Esophagus muscularis mucosa (tissue), 4 donors: Measurements from ENCODE around the gene ZNF787. TPM values are rescaled to one million over a fixed set of nuclear protein-coding genes. Genes with fewer than 3 reads are reported as not detected.

ENCODE experiments used
- DNase-seq: peaks from one replicate; pipeline ENCODE4 v3.0.0-alpha.2; 2017; ENCODE audit errors: extremely low spot score
- H3K27ac ChIP-seq, 4 donors: fragments of 200-600 bp; sonication (generic); replicated peaks in 1 of 4; 1 replicate in 3 of 4; 2 replicates in 1 of 4; pipeline ENCODE4 v1.5.1; 2016 to 2019; ENCODE audit warnings: mild to moderate bottlenecking in 1 of 4
- H3K27me3 ChIP-seq, 4 donors: fragments of 200-600 bp; sonication (generic); one replicate each; pipeline versions ENCODE4 v1.5.1 to v1.6.0; 2016 to 2019
- H3K36me3 ChIP-seq, 4 donors: fragments of 200-600 bp; sonication (generic); one replicate each; pipeline ENCODE4 v1.5.1; 2016 to 2019
- H3K4me1 ChIP-seq, 4 donors: fragments of 200-600 bp; sonication (generic); one replicate each; pipeline ENCODE4 v1.5.1; 2016 to 2019
- H3K4me3 ChIP-seq, 4 donors: fragments of 200-600 bp; sonication (generic); 1 replicate in 2 of 4; 2 replicates in 2 of 4; pipeline ENCODE4 v1.5.1; 2016 to 2019; ENCODE audit warnings: mild to moderate bottlenecking in 4 of 4, moderate library complexity in 1 of 4
- H3K9me3 ChIP-seq, 4 donors: fragments of 200-600 bp; sonication (generic); 1 replicate in 3 of 4; 2 replicates in 1 of 4; pipeline ENCODE4 v1.5.1; 2016 to 2019
- CTCF ChIP-seq, 3 experiments: fragments of 200-600 bp in 2 of 3; fragments of 450-650 bp in 1 of 3; sonication (generic) in 2 of 3; IDR thresholded peaks; one replicate each; pipeline ENCODE4 v1.5.1; 2017 to 2019; ENCODE audit warnings: antibody characterized with exemption in 3 of 3, mild to moderate bottlenecking in 2 of 3, moderate library complexity in 1 of 3
- EP300 ChIP-seq: sonication (generic); formaldehyde crosslinking; IDR thresholded peaks from one replicate; pipeline ENCODE4 v1.6.1; 2017; ENCODE audit warnings: antibody characterized with exemption
- POLR2A ChIP-seq: fragments of 450-650 bp; IDR thresholded peaks from one replicate; pipeline ENCODE4 v1.6.1; 2017; ENCODE audit warnings: antibody characterized with exemption, moderate library complexity, mild to moderate bottlenecking, low read depth
- POLR2AphosphoS5 ChIP-seq, 2 donors: sonication (generic); formaldehyde crosslinking; IDR thresholded peaks; one replicate each; pipeline ENCODE4 v1.6.1; 2017; ENCODE audit warnings: antibody characterized with exemption in 2 of 2
- WGBS: methylation state at CpG from one replicate; pipeline ENCODE4 v1.1.5; 2018; 5-methylcytosine and 5-hydroxymethylcytosine counted together
- intact Hi-C: fragments of 100-400 bp; cut with DNase I; formaldehyde crosslinking; loops from one replicate; pipeline ENCODE4 v1.15.1; 2023
- total RNA-seq, 4 donors: library from RNA; depleted of rRNA; stranded (reverse); fragments of >200 nt; gene quantifications; one replicate each; pipeline versions ENCODE4 v1.1.0 to v1.2.1, GENCODE V29; 2016

Gene ZNF787
- total RNA-seq, 4 donors from 2014 or later = 15.0 to 34.2 (median 28.4) TPM

GRCh38 chr19:56092685-56093631 lies 28.1 kb downstream of the ZNF787 start:
- H3K27me3 ChIP-seq = no peaks in the 10 kb centered on the region
- intact Hi-C loops = loop anchor here (5.0 kb wide), 1 partner anchor 79 kb away; no protein-coding TSS in a partner anchor
- H3K4me1 ChIP-seq = peaks cover 22 to 43% (median 36%) of the 10 kb centered on the region in 4 donors
- H3K36me3 ChIP-seq = peaks cover 8 to 60% (median 39%) of the 10 kb centered on the region in 4 donors
- no peak for TF ChIP-seq POLR2A
- no peak for TF ChIP-seq CTCF (IDR thresholded peaks at IDR 0.05)
- no peak for TF ChIP-seq POLR2AphosphoS5 (IDR thresholded peaks at IDR 0.05)
- TF ChIP-seq EP300 = no peak
- WGBS = 97% methylated on average over 32 of the region's 32 CpGs
- H3K27ac ChIP-seq = no peak overlapping the region
- no peak overlapping the region for H3K4me3 ChIP-seq
- H3K9me3 ChIP-seq = no peaks in the 10 kb centered on the region
- DNase-seq = no peak

GRCh38 chr19:56091751-56092546 lies 29.1 kb downstream of the ZNF787 start:
- no peaks in the 10 kb centered on the region for H3K27me3 ChIP-seq
- DNase-seq = no peak
- no peak for TF ChIP-seq POLR2A
- TF ChIP-seq EP300 = no peak
- TF ChIP-seq CTCF (IDR thresholded peaks at IDR 0.05) = no peak
- TF ChIP-seq POLR2AphosphoS5 (IDR thresholded peaks at IDR 0.05) = no peak
- intact Hi-C loops = loop anchor here (5.0 kb wide), 1 partner anchor 80 kb away; no protein-coding TSS in a partner anchor
- peaks cover 11 to 59% (median 41%) of the 10 kb centered on the region in 4 donors for H3K36me3 ChIP-seq
- H3K4me3 ChIP-seq = no peak overlapping the region
- peaks cover 22 to 36% (median 32%) of the 10 kb centered on the region in 4 donors for H3K4me1 ChIP-seq
- H3K27ac ChIP-seq = peak overlapping the region; percentile 46 to 62 (median 52)
- 92% methylated on average over 38 of the region's 38 CpGs for WGBS
- no peaks in the 10 kb centered on the region for H3K9me3 ChIP-seq

GRCh38 chr19:56091066-56091490 lies 30.0 kb downstream of the ZNF787 start:
- intact Hi-C loops = loop anchor here (5.0 kb wide), 1 partner anchor 81 kb away; no protein-coding TSS in a partner anchor
- Histone ChIP-seq H3K36me3 (peaks cover 11 to 62% (median 40%) of the 10 kb centered on the region in 4 donors), H3K27ac (peak overlapping the region; percentile 46 to 62 (median 52))

GRCh38 chr19:56089344-56089743 lies 31.8 kb downstream of the ZNF787 start:
- H3K27ac ChIP-seq = no peak overlapping the region
- WGBS = 78% methylated on average over 14 of the region's 14 CpGs
- H3K9me3 ChIP-seq = no peaks in the 10 kb centered on the region
- H3K4me3 ChIP-seq = no peak overlapping the region
- TF ChIP-seq POLR2AphosphoS5 (IDR thresholded peaks at IDR 0.05) (no peak), CTCF (IDR thresholded peaks at IDR 0.05) (no peak), POLR2A (no peak), EP300 (no peak)
- H3K27me3 ChIP-seq = no peaks in the 10 kb centered on the region
- peaks cover 22 to 43% (median 36%) of the 10 kb centered on the region in 4 donors for H3K4me1 ChIP-seq
- intact Hi-C loops = no loop called here
- H3K36me3 ChIP-seq = peaks cover 11 to 58% (median 35%) of the 10 kb centered on the region in 4 donors
- DNase-seq = no peak

More at GRCh38 chr19:56091066-56091490, 30.0 kb downstream of the ZNF787 start:
- no peak for DNase-seq
- 70% methylated on average over 10 of the region's 10 CpGs for WGBS
- H3K4me3 ChIP-seq = no peak overlapping the region
- TF ChIP-seq POLR2AphosphoS5 (IDR thresholded peaks at IDR 0.05) (peak; percentile 39 to 67), POLR2A (no peak)
- H3K9me3 ChIP-seq = no peaks in the 10 kb centered on the region
- no peaks in the 10 kb centered on the region for H3K27me3 ChIP-seq
- peaks cover 22 to 40% (median 33%) of the 10 kb centered on the region in 4 donors for H3K4me1 ChIP-seq
